Endothelial cell of umbilical vein (primary cell): ENCODE results near the gene TCN1. TPM values are rescaled to one million over a fixed set of nuclear protein-coding genes. Genes with fewer than 3 reads are reported as not detected.

Experiments
- BruUV-seq: library from RNA; stranded (reverse); fragments of 400-500 nt; replicated peaks from 2 replicates; lab custom pipeline; 2021; lab: Mats Ljungman, UMichigan
- CTCF ChIA-PET: fragments of 300-600, 350-600 bp; sonication (Branson Sonifier 250); formaldehyde crosslinking; loops from one replicate; lab custom pipeline; 2021; ENCODE audit warnings: antibody characterized with exemption, inconsistent platforms; lab: Charles Lee
- POLR2A ChIA-PET: fragments of 300-600, 350-600 bp; sonication (Branson Sonifier 250); formaldehyde crosslinking; loops from one replicate; lab custom pipeline; 2021; ENCODE audit warnings: antibody characterized with exemption, inconsistent platforms; lab: Charles Lee
- DNase-seq: peaks from one replicate; pipeline ENCODE4 v3.0.0-alpha.2; 2011; ENCODE audit warnings: low read depth, low spot score
- FAIRE-seq: peaks from 2 replicates; lab custom pipeline; 2011; peaks lifted over from hg19 to GRCh38; lab: Jason Lieb, UNC
- H2AFZ ChIP-seq: 2 replicates; pipeline ENCODE4 v1.6.0; 2012; ENCODE audit warnings: low read depth, low read length, control low read depth, inconsistent platforms
- H3K27ac ChIP-seq: 2 replicates; pipeline ENCODE4 v1.5.1; 2011; ENCODE audit warnings: low read depth, mild to moderate bottlenecking, control low read depth, low read length, moderate library complexity; ENCODE audit not compliant: insufficient read depth
- H3K27me3 ChIP-seq, 2 experiments: 2 replicates each; pipeline versions ENCODE4 v1.6.0 to v1.6.1; 2011; ENCODE audit warnings: low read length in 2 of 2, mixed read lengths in 1 of 2; ENCODE audit not compliant: control insufficient read depth in 2 of 2, insufficient read depth in 2 of 2
- H3K36me3 ChIP-seq, 2 experiments: 2 replicates in 1 of 2; 3 replicates in 1 of 2; pipeline ENCODE4 v1.5.1; 2011; ENCODE audit warnings: low read length in 2 of 2, mild to moderate bottlenecking in 1 of 2, moderate library complexity in 1 of 2; ENCODE audit not compliant: control insufficient read depth in 2 of 2, insufficient read depth in 2 of 2; ENCODE audit errors: extremely low read depth in 1 of 2
- H3K4me1 ChIP-seq: 3 replicates; pipeline ENCODE4 v1.5.1; 2011; ENCODE audit warnings: mild to moderate bottlenecking, low read length; ENCODE audit not compliant: control insufficient read depth, insufficient read depth; ENCODE audit errors: extremely low read depth
- H3K4me2 ChIP-seq: 2 replicates; pipeline ENCODE4 v1.6.1; 2011; ENCODE audit warnings: low read length, control low read depth, mixed read lengths; ENCODE audit not compliant: insufficient read depth
- H3K4me3 ChIP-seq, 3 experiments: fragments of 200-600 bp in 1 of 3; sonication (generic), shearing (Covaris generic) in 1 of 3; replicated peaks in 1 of 3; 2 replicates each; pipeline ENCODE4 v1.5.1; 2011 to 2016; ENCODE audit warnings: control low read depth in 3 of 3, low read length in 3 of 3, mild to moderate bottlenecking in 2 of 3, inconsistent platforms in 1 of 3, low read depth in 1 of 3, moderate library complexity in 1 of 3; ENCODE audit not compliant: insufficient read depth in 1 of 3
- H3K79me2 ChIP-seq: 2 replicates; pipeline ENCODE4 v1.6.0; 2012; ENCODE audit warnings: low read length, inconsistent platforms; ENCODE audit not compliant: control insufficient read depth, insufficient read depth
- H3K9ac ChIP-seq: replicated peaks from 2 replicates; pipeline ENCODE3; 2011; ENCODE audit warnings: low read length, control low read depth; ENCODE audit not compliant: insufficient read depth; ENCODE audit errors: extremely low read depth
- H3K9me1 ChIP-seq: replicated peaks from 3 replicates; pipeline ENCODE4 v1.6.0; 2011; ENCODE audit warnings: mild to moderate bottlenecking, low read length; ENCODE audit not compliant: control insufficient read depth, insufficient read depth; ENCODE audit errors: extremely low read depth
- H3K9me3 ChIP-seq: replicated peaks from 2 replicates; pipeline ENCODE4 v1.5.1; 2012; ENCODE audit warnings: low read length, inconsistent platforms; ENCODE audit not compliant: control insufficient read depth, insufficient read depth
- H4K20me1 ChIP-seq: replicated peaks from 2 replicates; pipeline ENCODE3; 2011; ENCODE audit warnings: mild to moderate bottlenecking, low read length; ENCODE audit not compliant: control insufficient read depth, insufficient read depth; ENCODE audit errors: extremely low read depth
- EZH2 ChIP-seq: IDR thresholded peaks from 2 replicates; pipeline ENCODE4 v1.6.1; 2012; ENCODE audit warnings: borderline replicate concordance, low read depth, mild to moderate bottlenecking, moderate library complexity, low read length, inconsistent platforms; ENCODE audit not compliant: severe bottlenecking
- GATA2 ChIP-seq: IDR thresholded peaks from 2 replicates; pipeline ENCODE4 v1.7.0; 2011; ENCODE audit warnings: low read depth, mild to moderate bottlenecking, moderate library complexity, mixed read lengths, low read length; ENCODE audit not compliant: insufficient read length, insufficient read depth
- MYC ChIP-seq: IDR thresholded peaks from one replicate; pipeline ENCODE4 v1.6.1; 2011; ENCODE audit warnings: mild to moderate bottlenecking, low read depth, low read length
- POLR2A ChIP-seq: IDR thresholded peaks from 2 replicates; pipeline ENCODE4 v1.6.1; 2012; ENCODE audit warnings: low read depth, mild to moderate bottlenecking, control low read depth, low read length
- POLR2AphosphoS5 ChIP-seq: IDR thresholded peaks from 2 replicates; pipeline ENCODE4 v1.6.1; 2012; ENCODE audit warnings: low read depth, mild to moderate bottlenecking, control low read depth, low read length, moderate library complexity; ENCODE audit not compliant: insufficient read depth
- dilution Hi-C: fragments of 300-500 bp; cut with MboI; formaldehyde crosslinking; loops from one replicate; pipeline ENCODE4 v1.15.0; 2019; ENCODE audit warnings: low sequenced_read_pairs; ENCODE audit not compliant: extremely low pct_ligation_motif_present
- intact Hi-C: fragments of 100-400 bp; cut with micrococcal nuclease; formaldehyde crosslinking; loops from one replicate; pipeline ENCODE4 v1.10.0; 2022
- polyA plus RNA-seq, 4 experiments: library from polyadenylated mRNA; depleted of rRNA in 3 of 4; stranded (reverse) in 3 of 4; unstranded in 1 of 4; fragments of >200 nt; gene quantifications; 2 replicates each; pipeline versions ENCODE4 v1.2.1 to v1.2.3, GENCODE V29; 2011 to 2012; ENCODE audit warnings: missing spikeins in 1 of 4
- total RNA-seq: library from RNA; stranded (reverse); gene quantifications from 2 replicates; pipeline ENCODE4 v1.2.3, GENCODE V29; 2021
- TF ChIP-seq, protein P1 (sequence below), 2 donors: IDR thresholded peaks; 1 replicate in 1 of 2; 2 replicates in 1 of 2; pipeline ENCODE4 v1.5.1; 2011; ENCODE audit warnings: low read length in 2 of 2, mild to moderate bottlenecking in 2 of 2, moderate library complexity in 2 of 2, control low read depth in 1 of 2, inconsistent platforms in 1 of 2, low read depth in 1 of 2; ENCODE audit not compliant: insufficient read depth in 1 of 2; ENCODE audit errors: extremely low read depth in 1 of 2
- TF ChIP-seq, protein P2 (sequence below): IDR thresholded peaks from 2 replicates; pipeline ENCODE4 v1.6.1; 2011; ENCODE audit not compliant: insufficient read depth, insufficient read length

TCN1 gene
- total and polyA plus RNA-seq, 2 donors (not counting 3 experiments of a cell fraction or from before 2014, with no cell fraction given), result not detected

DNA sequence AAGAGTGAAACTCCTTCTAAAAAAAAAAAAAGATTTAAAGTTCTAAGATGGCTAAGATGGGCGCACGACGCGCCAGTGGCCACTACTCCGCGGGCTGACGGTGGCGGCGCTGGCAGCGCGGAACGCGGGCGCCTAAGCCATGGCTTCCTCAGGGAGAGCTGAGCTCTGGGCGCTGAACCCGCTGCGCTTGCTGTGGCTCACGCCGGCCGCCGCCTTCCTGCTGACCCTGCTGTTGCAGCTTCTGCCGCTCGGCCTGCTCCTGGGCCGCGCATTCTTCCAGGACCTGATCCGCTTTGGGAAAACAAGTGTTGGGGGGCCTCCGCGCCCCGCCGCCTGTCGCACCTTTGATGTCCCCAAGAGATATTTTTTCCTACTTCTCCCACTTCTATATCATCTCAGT is 31.8 kb upstream of the TCN1 start:
- Histone ChIP-seq H3K4me2 (no peak overlapping the region), H3K9me3 (no peaks in the 10 kb centered on the region), H3K9ac (no peak overlapping the region), H3K4me1 (peaks cover 15% of the 10 kb centered on the region), H3K36me3 (no peaks in the 10 kb centered on the region), H3K4me3 (no peak overlapping the region), H4K20me1 (no peaks in the 10 kb centered on the region), H3K27ac (no peak overlapping the region), H3K79me2 (no peaks in the 10 kb centered on the region), H2AFZ (no peak overlapping the region), H3K9me1 (no peaks in the 10 kb centered on the region), H3K27me3 (peaks cover 0 to 3% of the 10 kb centered on the region in 2 experiments)
- POLR2A ChIA-PET, result no interaction called here
- FAIRE-seq (no peak), DNase-seq (no peak)
- dilution Hi-C loops (no loop called here), intact Hi-C loops (no loop called here)
- CTCF ChIA-PET, result no interaction called here
- TF ChIP-seq MYC (no peak), POLR2A (no peak), EZH2 (no peak), GATA2 (no peak), POLR2AphosphoS5 (no peak)
- TF ChIP-seq, protein P1, sequence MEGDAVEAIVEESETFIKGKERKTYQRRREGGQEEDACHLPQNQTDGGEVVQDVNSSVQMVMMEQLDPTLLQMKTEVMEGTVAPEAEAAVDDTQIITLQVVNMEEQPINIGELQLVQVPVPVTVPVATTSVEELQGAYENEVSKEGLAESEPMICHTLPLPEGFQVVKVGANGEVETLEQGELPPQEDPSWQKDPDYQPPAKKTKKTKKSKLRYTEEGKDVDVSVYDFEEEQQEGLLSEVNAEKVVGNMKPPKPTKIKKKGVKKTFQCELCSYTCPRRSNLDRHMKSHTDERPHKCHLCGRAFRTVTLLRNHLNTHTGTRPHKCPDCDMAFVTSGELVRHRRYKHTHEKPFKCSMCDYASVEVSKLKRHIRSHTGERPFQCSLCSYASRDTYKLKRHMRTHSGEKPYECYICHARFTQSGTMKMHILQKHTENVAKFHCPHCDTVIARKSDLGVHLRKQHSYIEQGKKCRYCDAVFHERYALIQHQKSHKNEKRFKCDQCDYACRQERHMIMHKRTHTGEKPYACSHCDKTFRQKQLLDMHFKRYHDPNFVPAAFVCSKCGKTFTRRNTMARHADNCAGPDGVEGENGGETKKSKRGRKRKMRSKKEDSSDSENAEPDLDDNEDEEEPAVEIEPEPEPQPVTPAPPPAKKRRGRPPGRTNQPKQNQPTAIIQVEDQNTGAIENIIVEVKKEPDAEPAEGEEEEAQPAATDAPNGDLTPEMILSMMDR (IDR thresholded peaks at IDR 0.05; ENCODE audit: extremely low read depth in 1 of 2, insufficient read depth in 1 of 2, low read depth in 1 of 2, low read length in 2 of 2), result no peak
- TF ChIP-seq, protein P2, sequence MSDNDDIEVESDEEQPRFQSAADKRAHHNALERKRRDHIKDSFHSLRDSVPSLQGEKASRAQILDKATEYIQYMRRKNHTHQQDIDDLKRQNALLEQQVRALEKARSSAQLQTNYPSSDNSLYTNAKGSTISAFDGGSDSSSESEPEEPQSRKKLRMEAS, result no peak
- BruUV-seq, result no TSS peak
